ENCODE data around the gene ABHD8. TPM values are rescaled to one million over a fixed set of nuclear protein-coding genes. Genes with fewer than 3 reads are reported as not detected.

ABHD8 gene
- total and polyA plus RNA-seq, 2 of the 13 experiments (the other 11 are each of a cell fraction or from before 2014, with no cell fraction given), result 6.3 to 7.2 TPM

DNA sequence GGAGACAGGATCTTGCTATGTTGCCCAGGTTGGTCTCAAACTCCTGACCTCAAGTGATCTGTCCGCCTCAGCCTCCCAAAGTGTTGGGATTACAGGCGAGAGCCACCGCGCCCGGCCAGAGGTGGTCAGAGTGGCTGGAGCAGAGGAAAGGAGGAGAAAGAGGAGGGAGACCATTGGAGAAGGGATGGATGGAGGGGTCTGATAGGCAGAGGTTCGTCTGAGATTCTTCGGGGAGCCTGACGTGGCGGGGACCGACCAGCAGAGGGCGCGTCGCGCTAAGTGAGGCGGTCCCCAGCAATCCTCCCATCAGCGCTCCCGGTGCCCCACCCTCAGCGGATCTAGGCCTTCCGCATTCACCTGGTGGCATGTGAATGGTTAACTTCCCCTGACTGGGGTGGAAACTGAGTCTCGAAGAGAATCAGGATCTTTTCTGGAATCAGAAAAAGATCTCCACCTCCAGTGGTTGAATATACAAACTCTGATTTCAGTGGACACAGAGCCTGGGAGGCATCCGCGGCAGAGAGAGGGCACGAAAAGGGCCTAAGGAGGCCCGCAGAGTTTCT lies 43.0 kb upstream of the ABHD8 start (continued):
- TF ChIP-seq, protein P1, sequence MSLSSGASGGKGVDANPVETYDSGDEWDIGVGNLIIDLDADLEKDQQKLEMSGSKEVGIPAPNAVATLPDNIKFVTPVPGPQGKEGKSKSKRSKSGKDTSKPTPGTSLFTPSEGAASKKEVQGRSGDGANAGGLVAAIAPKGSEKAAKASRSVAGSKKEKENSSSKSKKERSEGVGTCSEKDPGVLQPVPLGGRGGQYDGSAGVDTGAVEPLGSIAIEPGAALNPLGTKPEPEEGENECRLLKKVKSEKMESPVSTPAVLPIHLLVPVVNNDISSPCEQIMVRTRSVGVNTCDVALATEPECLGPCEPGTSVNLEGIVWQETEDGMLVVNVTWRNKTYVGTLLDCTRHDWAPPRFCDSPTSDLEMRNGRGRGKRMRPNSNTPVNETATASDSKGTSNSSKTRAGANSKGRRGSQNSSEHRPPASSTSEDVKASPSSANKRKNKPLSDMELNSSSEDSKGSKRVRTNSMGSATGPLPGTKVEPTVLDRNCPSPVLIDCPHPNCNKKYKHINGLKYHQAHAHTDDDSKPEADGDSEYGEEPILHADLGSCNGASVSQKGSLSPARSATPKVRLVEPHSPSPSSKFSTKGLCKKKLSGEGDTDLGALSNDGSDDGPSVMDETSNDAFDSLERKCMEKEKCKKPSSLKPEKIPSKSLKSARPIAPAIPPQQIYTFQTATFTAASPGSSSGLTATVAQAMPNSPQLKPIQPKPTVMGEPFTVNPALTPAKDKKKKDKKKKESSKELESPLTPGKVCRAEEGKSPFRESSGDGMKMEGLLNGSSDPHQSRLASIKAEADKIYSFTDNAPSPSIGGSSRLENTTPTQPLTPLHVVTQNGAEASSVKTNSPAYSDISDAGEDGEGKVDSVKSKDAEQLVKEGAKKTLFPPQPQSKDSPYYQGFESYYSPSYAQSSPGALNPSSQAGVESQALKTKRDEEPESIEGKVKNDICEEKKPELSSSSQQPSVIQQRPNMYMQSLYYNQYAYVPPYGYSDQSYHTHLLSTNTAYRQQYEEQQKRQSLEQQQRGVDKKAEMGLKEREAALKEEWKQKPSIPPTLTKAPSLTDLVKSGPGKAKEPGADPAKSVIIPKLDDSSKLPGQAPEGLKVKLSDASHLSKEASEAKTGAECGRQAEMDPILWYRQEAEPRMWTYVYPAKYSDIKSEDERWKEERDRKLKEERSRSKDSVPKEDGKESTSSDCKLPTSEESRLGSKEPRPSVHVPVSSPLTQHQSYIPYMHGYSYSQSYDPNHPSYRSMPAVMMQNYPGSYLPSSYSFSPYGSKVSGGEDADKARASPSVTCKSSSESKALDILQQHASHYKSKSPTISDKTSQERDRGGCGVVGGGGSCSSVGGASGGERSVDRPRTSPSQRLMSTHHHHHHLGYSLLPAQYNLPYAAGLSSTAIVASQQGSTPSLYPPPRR (CRISPR knock-in tag; IDR thresholded peaks at IDR 0.05; ENCODE audit: borderline replicate concordance), result no peak
- no peak for TF ChIP-seq ZNF382 (CRISPR knock-in tag; IDR thresholded peaks at IDR 0.05; ENCODE audit: borderline replicate concordance)
- TF ChIP-seq GTF2F1 (IDR thresholded peaks at IDR 0.05; ENCODE audit: low read length), result no peak
- no peak for TF ChIP-seq ZNF251 (CRISPR knock-in tag; IDR thresholded peaks at IDR 0.05)
- TF ChIP-seq POLR2A (IDR thresholded peaks at IDR 0.05; ENCODE audit: insufficient read depth in 1 of 2, low read depth in 2 of 2, low read length in 2 of 2), result no peak
- no peak for TF ChIP-seq NFRKB (IDR thresholded peaks at IDR 0.05)
- TF ChIP-seq, protein P2, sequence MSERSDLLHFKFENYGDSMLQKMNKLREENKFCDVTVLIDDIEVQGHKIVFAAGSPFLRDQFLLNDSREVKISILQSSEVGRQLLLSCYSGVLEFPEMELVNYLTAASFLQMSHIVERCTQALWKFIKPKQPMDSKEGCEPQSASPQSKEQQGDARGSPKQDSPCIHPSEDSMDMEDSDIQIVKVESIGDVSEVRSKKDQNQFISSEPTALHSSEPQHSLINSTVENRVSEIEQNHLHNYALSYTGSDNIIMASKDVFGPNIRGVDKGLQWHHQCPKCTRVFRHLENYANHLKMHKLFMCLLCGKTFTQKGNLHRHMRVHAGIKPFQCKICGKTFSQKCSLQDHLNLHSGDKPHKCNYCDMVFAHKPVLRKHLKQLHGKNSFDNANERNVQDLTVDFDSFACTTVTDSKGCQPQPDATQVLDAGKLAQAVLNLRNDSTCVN (CRISPR knock-in tag; IDR thresholded peaks at IDR 0.05; ENCODE audit: borderline replicate concordance), result no peak
- no peak for TF ChIP-seq CENPX (CRISPR knock-in tag; IDR thresholded peaks at IDR 0.05)
- no peak for TF ChIP-seq MIXL1 (CRISPR knock-in tag; IDR thresholded peaks at IDR 0.05)
- TF ChIP-seq SMAD9 (CRISPR knock-in tag; IDR thresholded peaks at IDR 0.05), result no peak
- no peak for TF ChIP-seq HDAC6 (IDR thresholded peaks at IDR 0.05; ENCODE audit: low read depth, low read length)
- no peak for TF ChIP-seq PCBP1 (IDR thresholded peaks at IDR 0.05; ENCODE audit: borderline replicate concordance, low read depth, low read length)
- TF ChIP-seq ZNF207 (IDR thresholded peaks at IDR 0.05; ENCODE audit: borderline replicate concordance), result no peak
- no peak for TF ChIP-seq REL (CRISPR knock-in tag; conservative IDR thresholded peaks at IDR 0.05)
- TF ChIP-seq ESRRA (CRISPR knock-in tag; IDR thresholded peaks at IDR 0.05; ENCODE audit: low read depth), result no peak
- no peak for TF ChIP-seq REPIN1 (CRISPR knock-in tag; IDR thresholded peaks at IDR 0.05; ENCODE audit: borderline replicate concordance, low read depth)
- TF ChIP-seq YEATS2 (CRISPR knock-in tag; IDR thresholded peaks at IDR 0.05; ENCODE audit: borderline replicate concordance), result no peak
